HPDE6-E6E7 (cell line): Measurements from ENCODE around the gene LCP1.

ENCODE experiments used
- DNase-seq: peaks from one replicate; pipeline ENCODE4 v3.0.0; 2011; ENCODE audit warnings: missing footprints; ENCODE audit errors: extremely low spot score

Gene LCP1

GRCh38 chr13:46127358-46128023, 54.5 kb downstream of the LCP1 start:
- no peak for DNase-seq

GRCh38 chr13:46126552-46127357, 55.2 kb downstream of the LCP1 start:
- DNase-seq = peak; percentile 21

- no peak for DNase-seq
These were observed 55.9 kb downstream of the LCP1 start for GRCh38 chr13:46126056-46126455.

GRCh38 chr13:46124967-46125933, 56.7 kb downstream of the LCP1 start:
- no peak for DNase-seq

GRCh38 chr13:46124531-46124966, 57.4 kb downstream of the LCP1 start:
- DNase-seq = no peak

- no peak for DNase-seq
These were observed 59.7 kb downstream of the LCP1 start for GRCh38 chr13:46122304-46122703.

GRCh38 chr13:46121597-46122163, 60.3 kb downstream of the LCP1 start:
- no peak for DNase-seq

GRCh38 chr13:46121033-46121432, 60.9 kb downstream of the LCP1 start:
- DNase-seq = no peak

GRCh38 chr13:46119883-46120614, 61.9 kb downstream of the LCP1 start:
- DNase-seq = peak; percentile 3

- DNase-seq = no peak
These were observed 65.1 kb downstream of the LCP1 start for GRCh38 chr13:46116653-46117502.

- no peak for DNase-seq
These were observed 67.4 kb downstream of the LCP1 start for GRCh38 chr13:46114613-46115012.

GRCh38 chr13:46113596-46113995, 68.4 kb downstream of the LCP1 start:
- DNase-seq = no peak

GRCh38 chr13:46111151-46111550, 70.8 kb downstream of the LCP1 start:
- no peak for DNase-seq

GRCh38 chr13:46109451-46109850, 72.5 kb downstream of the LCP1 start:
- no peak for DNase-seq

GRCh38 chr13:46106839-46107371, 75.1 kb downstream of the LCP1 start:
- peak; percentile 3 for DNase-seq

GRCh38 chr13:46104868-46105267, 77.1 kb downstream of the LCP1 start, which contains the start of gene CPB2:
CPB2 (minus strand) TSS chr13:46105033; CDS start chr13:46105009, 24 bp downstream.
- no peak for DNase-seq

GRCh38 chr13:46103037-46103436, 78.9 kb downstream of the LCP1 start:
- DNase-seq = no peak

GRCh38 chr13:46102255-46102605, 79.7 kb downstream of the LCP1 start:
- no peak for DNase-seq

GRCh38 chr13:46101484-46102254, 80.3 kb downstream of the LCP1 start:
- DNase-seq = no peak
